ENCODE results near the gene RSAD1. TPM values are rescaled to one million over a fixed set of nuclear protein-coding genes. Genes with fewer than 3 reads are reported as not detected.

RSAD1 gene
- total RNA-seq, 1 donor from 2014 or later = 25.9 TPM

- Mint-ChIP-seq H3K36me3 (ENCODE audit: low read depth, unreplicated experiment) (no peaks in the 10 kb centered on the region), H3K4me1 (ENCODE audit: unreplicated experiment) (peaks cover 25% of the 10 kb centered on the region), H3K4me3 (ENCODE audit: unreplicated experiment) (no peak overlapping the region), H3K27me3 (ENCODE audit: unreplicated experiment) (peaks cover 2% of the 10 kb centered on the region), H3K9me3 (ENCODE audit: unreplicated experiment) (no peaks in the 10 kb centered on the region), H3K27ac (ENCODE audit: unreplicated experiment) (peak overlapping the region; percentile 18)
- TF ChIP-seq CTCF (IDR thresholded peaks at IDR 0.05; ENCODE audit: unreplicated experiment) = no peak
- DNase-seq (ENCODE audit: low spot score) = no peak
These were observed 42.9 kb downstream of the RSAD1 start for GRCh38 chr17:50521514-50521913.

GRCh38 chr17:50522766-50523165, 44.1 kb downstream of the RSAD1 start:
- H3K27me3 Mint-ChIP-seq (ENCODE audit: unreplicated experiment) = peaks cover 2% of the 10 kb centered on the region
- no peak for TF ChIP-seq CTCF (IDR thresholded peaks at IDR 0.05; ENCODE audit: unreplicated experiment)
- H3K27ac Mint-ChIP-seq (ENCODE audit: unreplicated experiment) = no peak overlapping the region
- DNase-seq (ENCODE audit: low spot score) = no peak
- H3K4me1 Mint-ChIP-seq (ENCODE audit: unreplicated experiment) = peaks cover 25% of the 10 kb centered on the region
- H3K9me3 Mint-ChIP-seq (ENCODE audit: unreplicated experiment) = no peaks in the 10 kb centered on the region
- H3K4me3 Mint-ChIP-seq (ENCODE audit: unreplicated experiment) = no peak overlapping the region
- H3K36me3 Mint-ChIP-seq (ENCODE audit: low read depth, unreplicated experiment) = no peaks in the 10 kb centered on the region

- no peaks in the 10 kb centered on the region for H3K9me3 Mint-ChIP-seq (ENCODE audit: unreplicated experiment)
- peaks cover 25% of the 10 kb centered on the region for H3K4me1 Mint-ChIP-seq (ENCODE audit: unreplicated experiment)
- H3K36me3 Mint-ChIP-seq (ENCODE audit: low read depth, unreplicated experiment) = no peaks in the 10 kb centered on the region
- no peak for TF ChIP-seq CTCF (IDR thresholded peaks at IDR 0.05; ENCODE audit: unreplicated experiment)
- no peak overlapping the region for H3K27ac Mint-ChIP-seq (ENCODE audit: unreplicated experiment)
- H3K27me3 Mint-ChIP-seq (ENCODE audit: unreplicated experiment) = peaks cover 2% of the 10 kb centered on the region
- H3K4me3 Mint-ChIP-seq (ENCODE audit: unreplicated experiment) = no peak overlapping the region
- DNase-seq (ENCODE audit: low spot score) = no peak
These were observed 44.5 kb downstream of the RSAD1 start for GRCh38 chr17:50523208-50523607.

DNA sequence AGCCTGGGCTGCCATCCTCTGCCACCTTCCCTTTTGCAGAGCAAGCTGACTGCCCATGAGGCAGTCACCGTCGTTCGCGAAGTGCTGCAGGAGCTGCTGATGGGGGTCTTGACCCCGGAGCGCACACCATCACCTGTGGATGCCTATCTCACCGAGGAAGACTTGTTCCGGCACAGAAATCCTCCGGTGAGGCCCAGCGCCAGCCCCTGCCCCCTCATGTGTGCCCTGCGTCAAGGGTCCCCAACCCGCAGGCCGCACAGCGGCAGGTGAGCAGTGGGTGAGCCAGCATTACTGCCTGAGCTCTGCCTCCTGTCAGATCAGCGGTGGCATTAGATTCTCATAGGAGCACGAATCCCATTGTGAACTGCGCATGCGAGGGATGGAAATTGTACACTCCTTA, 46.2 kb downstream of the RSAD1 start:
- Mint-ChIP-seq H3K4me3 (ENCODE audit: unreplicated experiment) (no peak overlapping the region), H3K9me3 (ENCODE audit: unreplicated experiment) (no peaks in the 10 kb centered on the region), H3K4me1 (ENCODE audit: unreplicated experiment) (peaks cover 23% of the 10 kb centered on the region), H3K27ac (ENCODE audit: unreplicated experiment) (no peak overlapping the region), H3K36me3 (ENCODE audit: low read depth, unreplicated experiment) (no peaks in the 10 kb centered on the region), H3K27me3 (ENCODE audit: unreplicated experiment) (peaks cover 2% of the 10 kb centered on the region)
- no peak for TF ChIP-seq CTCF (IDR thresholded peaks at IDR 0.05; ENCODE audit: unreplicated experiment)
- DNase-seq (ENCODE audit: low spot score) = no peak

- peaks cover 4% of the 10 kb centered on the region for H3K27me3 Mint-ChIP-seq (ENCODE audit: unreplicated experiment)
- no peaks in the 10 kb centered on the region for H3K36me3 Mint-ChIP-seq (ENCODE audit: low read depth, unreplicated experiment)
- peaks cover 27% of the 10 kb centered on the region for H3K4me1 Mint-ChIP-seq (ENCODE audit: unreplicated experiment)
- no peak overlapping the region for H3K27ac Mint-ChIP-seq (ENCODE audit: unreplicated experiment)
- no peaks in the 10 kb centered on the region for H3K9me3 Mint-ChIP-seq (ENCODE audit: unreplicated experiment)
- no peak for DNase-seq (ENCODE audit: low spot score)
- H3K4me3 Mint-ChIP-seq (ENCODE audit: unreplicated experiment) = no peak overlapping the region
- TF ChIP-seq CTCF (IDR thresholded peaks at IDR 0.05; ENCODE audit: unreplicated experiment) = no peak
These were observed 48.6 kb downstream of the RSAD1 start for GRCh38 chr17:50527155-50527762.
